Esophagus muscularis mucosa (tissue), 4 donors: ENCODE measurements around the gene MS4A5. TPM values are rescaled to one million over a fixed set of nuclear protein-coding genes. Genes with fewer than 3 reads are reported as not detected.

ENCODE experiments used
- DNase-seq: peaks from one replicate; pipeline ENCODE4 v3.0.0-alpha.2; 2017; ENCODE audit errors: extremely low spot score
- H3K27ac ChIP-seq, 4 donors: fragments of 200-600 bp; sonication (generic); replicated peaks in 1 of 4; 1 replicate in 3 of 4; 2 replicates in 1 of 4; pipeline ENCODE4 v1.5.1; 2016 to 2019; ENCODE audit warnings: mild to moderate bottlenecking in 1 of 4
- H3K27me3 ChIP-seq, 4 donors: fragments of 200-600 bp; sonication (generic); one replicate each; pipeline versions ENCODE4 v1.5.1 to v1.6.0; 2016 to 2019
- H3K36me3 ChIP-seq, 4 donors: fragments of 200-600 bp; sonication (generic); one replicate each; pipeline ENCODE4 v1.5.1; 2016 to 2019
- H3K4me1 ChIP-seq, 4 donors: fragments of 200-600 bp; sonication (generic); one replicate each; pipeline ENCODE4 v1.5.1; 2016 to 2019
- H3K4me3 ChIP-seq, 4 donors: fragments of 200-600 bp; sonication (generic); 1 replicate in 2 of 4; 2 replicates in 2 of 4; pipeline ENCODE4 v1.5.1; 2016 to 2019; ENCODE audit warnings: mild to moderate bottlenecking in 4 of 4, moderate library complexity in 1 of 4
- H3K9me3 ChIP-seq, 4 donors: fragments of 200-600 bp; sonication (generic); 1 replicate in 3 of 4; 2 replicates in 1 of 4; pipeline ENCODE4 v1.5.1; 2016 to 2019
- CTCF ChIP-seq, 3 experiments: fragments of 200-600 bp in 2 of 3; fragments of 450-650 bp in 1 of 3; sonication (generic) in 2 of 3; IDR thresholded peaks; one replicate each; pipeline ENCODE4 v1.5.1; 2017 to 2019; ENCODE audit warnings: antibody characterized with exemption in 3 of 3, mild to moderate bottlenecking in 2 of 3, moderate library complexity in 1 of 3
- EP300 ChIP-seq: sonication (generic); formaldehyde crosslinking; IDR thresholded peaks from one replicate; pipeline ENCODE4 v1.6.1; 2017; ENCODE audit warnings: antibody characterized with exemption
- POLR2A ChIP-seq: fragments of 450-650 bp; IDR thresholded peaks from one replicate; pipeline ENCODE4 v1.6.1; 2017; ENCODE audit warnings: antibody characterized with exemption, moderate library complexity, mild to moderate bottlenecking, low read depth
- POLR2AphosphoS5 ChIP-seq, 2 donors: sonication (generic); formaldehyde crosslinking; IDR thresholded peaks; one replicate each; pipeline ENCODE4 v1.6.1; 2017; ENCODE audit warnings: antibody characterized with exemption in 2 of 2
- WGBS: methylation state at CpG from one replicate; pipeline ENCODE4 v1.1.5; 2018; 5-methylcytosine and 5-hydroxymethylcytosine counted together
- intact Hi-C: fragments of 100-400 bp; cut with DNase I; formaldehyde crosslinking; loops from one replicate; pipeline ENCODE4 v1.15.1; 2023
- total RNA-seq, 4 donors: library from RNA; depleted of rRNA; stranded (reverse); fragments of >200 nt; gene quantifications; one replicate each; pipeline versions ENCODE4 v1.1.0 to v1.2.1, GENCODE V29; 2016

The MS4A5 gene
- total RNA-seq, 4 donors from 2014 or later = not detected

- intact Hi-C loops = no loop called here
- H3K36me3 ChIP-seq = no peaks in the 10 kb centered on the region
- no peaks in the 10 kb centered on the region for H3K9me3 ChIP-seq
- TF ChIP-seq POLR2A (no peak), CTCF (IDR thresholded peaks at IDR 0.05) (no peak), POLR2AphosphoS5 (IDR thresholded peaks at IDR 0.05) (no peak), EP300 (no peak)
- H3K4me1 ChIP-seq = no peaks in the 10 kb centered on the region
- DNase-seq = no peak
- no peak overlapping the region for H3K27ac ChIP-seq
- H3K27me3 ChIP-seq = no peaks in the 10 kb centered on the region
- no peak overlapping the region for H3K4me3 ChIP-seq
Observed at GRCh38 chr11:60454212-60454611, 24.8 kb downstream of the MS4A5 start.

DNA sequence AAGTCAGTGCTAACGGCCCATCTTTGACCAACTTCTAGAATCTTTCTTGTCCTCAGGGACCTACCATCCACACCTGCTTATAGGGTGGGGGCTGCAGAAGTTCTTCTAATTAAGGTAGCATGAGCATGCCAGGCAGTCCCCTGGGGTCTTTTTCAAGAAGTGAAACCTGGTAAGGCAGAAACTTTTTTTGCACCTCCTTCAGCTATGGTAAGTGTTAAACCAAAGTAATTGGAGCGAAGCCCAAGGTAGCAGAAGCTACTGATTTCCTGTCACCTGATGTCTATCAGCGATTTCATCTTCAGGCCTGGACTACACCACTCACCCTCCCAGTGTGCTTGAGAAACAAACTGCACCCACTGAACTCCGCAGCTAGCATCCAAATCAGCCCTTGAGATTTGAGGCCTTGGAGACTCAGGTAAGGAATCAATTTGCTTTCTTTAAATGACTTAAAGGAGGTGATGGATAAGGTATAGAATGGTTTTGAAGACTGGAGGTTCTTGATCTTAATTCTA lies 26.2 kb downstream of the MS4A5 start, which contains the start of gene MS4A1:
TSS of gene MS4A1 (plus strand) at position 317 of the 512 bp plus-strand sequence. CDS start 6,528 bp downstream, outside the sequence.
- Histone ChIP-seq H3K4me1 (no peaks in the 10 kb centered on the region), H3K36me3 (no peaks in the 10 kb centered on the region), H3K4me3 (no peak within 1 kb of the TSS), H3K9me3 (no peaks in the 10 kb centered on the region), H3K27me3 (no peaks in the 10 kb centered on the region), H3K27ac (no peak within 1 kb of the TSS)
- WGBS = 60% methylated on average over 4 of the region's 4 CpGs
- DNase-seq = no peak
- intact Hi-C loops = no loop called here
- TF ChIP-seq POLR2A (no peak), POLR2AphosphoS5 (IDR thresholded peaks at IDR 0.05) (no peak), CTCF (IDR thresholded peaks at IDR 0.05) (no peak), EP300 (no peak)

DNA sequence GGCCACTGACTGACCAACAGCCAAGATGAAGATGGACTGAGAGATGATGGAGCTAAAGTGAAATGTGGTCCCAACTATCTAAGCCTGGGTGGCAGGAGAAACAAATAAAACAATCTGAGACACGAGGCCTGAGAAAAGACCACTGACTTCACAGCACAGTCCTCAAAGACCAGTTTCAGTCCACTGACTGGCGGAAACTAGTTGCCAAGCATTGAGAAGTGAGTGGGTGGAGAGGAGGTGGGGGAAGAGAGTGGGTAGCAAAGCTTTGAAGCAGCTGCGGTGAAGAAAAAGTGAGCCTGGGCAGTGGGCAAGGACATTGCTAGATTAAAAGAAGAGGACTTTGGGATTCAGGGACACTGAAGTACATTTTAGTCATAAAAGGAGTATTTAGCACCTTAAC lies 28.2 kb downstream of the MS4A5 start:
- Histone ChIP-seq H3K36me3 (no peaks in the 10 kb centered on the region), H3K27ac (no peak overlapping the region), H3K4me3 (no peak overlapping the region), H3K4me1 (no peaks in the 10 kb centered on the region), H3K9me3 (no peaks in the 10 kb centered on the region), H3K27me3 (no peaks in the 10 kb centered on the region)
- WGBS = 75% methylated on average over 3 of the region's 3 CpGs
- TF ChIP-seq POLR2A (no peak), CTCF (IDR thresholded peaks at IDR 0.05) (no peak), POLR2AphosphoS5 (IDR thresholded peaks at IDR 0.05) (no peak), EP300 (no peak)
- intact Hi-C loops = no loop called here
- DNase-seq = no peak

DNA sequence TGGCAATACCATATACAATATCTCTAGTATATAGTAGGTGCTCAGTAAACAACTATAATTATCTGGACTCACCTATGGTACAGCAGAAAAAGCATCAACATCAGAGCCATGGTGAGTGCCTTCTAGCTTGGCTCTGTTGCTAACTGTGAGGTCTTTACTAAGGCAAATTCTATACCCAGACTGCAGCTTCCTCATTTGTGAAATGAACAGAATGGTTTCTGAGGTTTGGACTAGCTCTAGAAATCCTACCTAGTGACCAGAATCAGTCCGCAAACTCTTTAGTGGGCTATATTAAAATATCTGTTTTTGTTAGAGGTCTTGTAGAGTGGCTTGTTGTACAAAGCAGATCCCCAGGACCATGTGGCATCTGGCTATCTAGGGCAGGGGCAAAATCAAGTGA lies 30.0 kb downstream of the MS4A5 start:
- Histone ChIP-seq H3K4me1 (no peaks in the 10 kb centered on the region), H3K4me3 (no peak overlapping the region), H3K36me3 (no peaks in the 10 kb centered on the region), H3K27me3 (no peaks in the 10 kb centered on the region), H3K9me3 (no peaks in the 10 kb centered on the region), H3K27ac (no peak overlapping the region)
- WGBS = 92% methylated on average over 1 of the region's 1 CpG
- no peak for DNase-seq
- intact Hi-C loops = no loop called here
- no peak for TF ChIP-seq EP300
- TF ChIP-seq POLR2AphosphoS5 (IDR thresholded peaks at IDR 0.05) = no peak
- no peak for TF ChIP-seq POLR2A
- no peak for TF ChIP-seq CTCF (IDR thresholded peaks at IDR 0.05)

GRCh38 chr11:60468829-60469228 lies 39.5 kb downstream of the MS4A5 start:
- intact Hi-C loops = no loop called here
- DNase-seq = no peak
- H3K9me3 ChIP-seq = no peaks in the 10 kb centered on the region
- no peak for TF ChIP-seq POLR2AphosphoS5 (IDR thresholded peaks at IDR 0.05)
- no peak for TF ChIP-seq CTCF (IDR thresholded peaks at IDR 0.05)
- TF ChIP-seq EP300 = no peak
- no peak for TF ChIP-seq POLR2A
- no peak overlapping the region for H3K27ac ChIP-seq
- no peak overlapping the region for H3K4me3 ChIP-seq
- H3K4me1 ChIP-seq = no peaks in the 10 kb centered on the region
- H3K36me3 ChIP-seq = no peaks in the 10 kb centered on the region
- 72% methylated on average over 2 of the region's 2 CpGs for WGBS
- H3K27me3 ChIP-seq = no peaks in the 10 kb centered on the region
